ENCODE data around the gene SSBP3.

SSBP3 gene

DNA sequence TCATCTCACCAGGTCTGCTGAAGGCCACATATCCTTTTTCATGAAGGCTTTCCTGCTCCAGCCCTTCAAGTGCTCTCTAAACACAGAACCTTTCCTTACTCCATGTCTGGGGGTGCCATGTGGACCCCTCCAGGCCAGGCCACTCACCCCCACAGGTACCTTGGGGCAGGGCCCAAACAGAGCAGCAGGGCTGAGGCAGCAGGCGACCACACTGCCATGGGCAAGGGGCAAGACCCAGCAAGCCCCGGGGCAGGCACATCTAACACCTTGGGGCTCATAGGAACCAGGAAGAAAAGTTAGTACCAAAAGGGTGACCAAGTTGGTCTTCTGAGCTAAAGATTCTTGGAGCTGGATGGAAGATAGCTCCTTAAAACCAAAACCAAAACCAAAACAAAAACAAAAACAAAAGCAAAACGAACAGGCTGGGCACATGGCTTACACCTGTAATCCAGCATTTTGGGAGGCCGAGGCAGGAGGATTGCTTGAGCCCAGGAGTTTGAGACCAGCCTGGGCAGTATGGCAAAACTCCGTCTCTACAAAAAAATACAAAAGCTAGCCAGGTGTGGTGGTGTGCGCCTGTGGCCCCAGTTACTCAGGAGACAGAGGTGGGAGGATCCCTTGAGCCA is 142.5 kb downstream of the SSBP3 start:
- no peak for DNase-seq

DNA sequence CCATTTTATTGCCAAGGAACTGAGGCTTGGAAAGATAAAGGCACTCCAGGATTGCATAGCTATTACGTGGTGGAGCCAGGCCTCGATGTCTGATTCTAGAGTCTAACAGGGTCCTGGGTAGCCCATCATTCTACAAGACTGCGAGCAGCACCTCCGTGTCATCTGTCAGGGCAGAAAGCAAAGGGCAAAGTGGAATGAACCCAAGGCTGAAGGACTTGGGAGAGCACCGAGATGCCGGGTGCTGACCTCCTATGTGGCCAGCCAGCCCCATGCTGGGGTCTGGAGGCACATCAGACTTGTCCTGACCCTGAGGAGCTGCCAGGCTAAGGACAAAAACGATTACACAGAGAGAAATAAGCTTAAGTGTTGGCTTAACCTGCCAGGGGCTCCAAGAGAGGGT is 143.9 kb downstream of the SSBP3 start:
- no peak for DNase-seq

DNA sequence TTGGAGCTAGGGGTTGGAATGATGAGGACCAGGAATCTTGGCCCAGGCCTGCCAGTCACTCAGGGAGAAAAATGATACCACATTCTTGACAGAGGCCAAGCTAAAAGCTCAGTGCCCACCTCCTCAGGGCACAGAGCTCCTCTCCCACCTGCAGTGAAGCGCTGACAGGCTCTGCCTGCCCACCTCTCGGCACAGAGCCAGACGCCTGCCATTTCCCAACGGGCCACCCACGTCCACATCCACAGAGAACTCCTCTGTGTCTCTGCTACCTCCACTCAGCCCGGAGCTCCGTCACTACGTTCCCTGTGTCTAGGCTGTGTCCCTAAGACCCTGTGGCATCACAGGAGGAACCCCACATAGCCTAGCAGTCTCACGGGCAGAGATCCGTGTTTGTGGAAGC is 145.4 kb downstream of the SSBP3 start:
- DNase-seq, result no peak

DNA sequence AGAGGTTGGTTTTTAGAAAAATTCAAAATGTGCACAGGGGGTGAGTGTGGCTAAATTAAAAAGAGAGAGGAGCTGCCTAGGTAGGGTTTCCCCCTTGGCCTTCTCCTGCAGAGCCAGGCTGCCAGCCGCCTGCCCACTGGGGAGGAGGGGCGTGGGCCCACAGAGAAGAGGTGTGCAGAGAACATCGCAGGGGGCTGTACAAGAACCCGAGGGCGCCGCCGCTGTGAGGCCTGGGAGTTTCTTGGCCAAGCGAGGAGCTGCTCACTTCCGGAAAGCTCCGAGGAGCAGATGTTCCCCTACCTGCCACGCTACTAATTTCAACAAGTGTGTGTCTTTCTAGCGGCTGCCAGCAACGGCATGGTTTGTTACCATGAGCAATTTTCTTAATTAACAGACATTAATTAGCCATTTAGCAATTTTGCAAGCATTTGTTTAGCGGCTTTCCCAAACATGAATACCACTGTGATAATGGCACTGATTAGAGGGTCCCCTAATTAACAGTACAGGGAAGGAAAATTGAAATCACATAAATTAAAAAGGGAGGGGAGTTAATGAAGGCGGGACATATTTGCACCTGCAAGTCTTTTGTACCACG is 146.6 kb downstream of the SSBP3 start:
- no peak for DNase-seq

DNA sequence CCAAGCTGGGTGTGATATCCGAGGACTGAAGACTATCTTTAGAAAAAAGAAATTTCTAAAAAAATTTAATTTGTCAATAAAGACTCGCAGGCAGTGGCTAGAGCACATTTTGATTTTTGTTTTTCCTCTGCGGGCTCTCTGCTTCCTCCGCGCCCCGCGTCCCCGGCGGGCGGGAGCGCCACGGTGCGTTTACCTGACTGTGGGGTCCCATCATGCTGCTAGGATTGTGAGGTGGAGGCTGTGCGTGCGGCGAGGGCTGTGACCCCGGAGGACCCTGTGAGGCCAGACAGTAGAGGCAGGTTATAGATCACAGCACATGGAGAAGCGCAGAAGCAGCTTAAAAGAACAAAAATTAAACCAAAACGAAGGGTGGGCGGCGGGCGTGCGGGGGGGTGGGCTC is 148.3 kb downstream of the SSBP3 start:
- no peak for DNase-seq

DNA sequence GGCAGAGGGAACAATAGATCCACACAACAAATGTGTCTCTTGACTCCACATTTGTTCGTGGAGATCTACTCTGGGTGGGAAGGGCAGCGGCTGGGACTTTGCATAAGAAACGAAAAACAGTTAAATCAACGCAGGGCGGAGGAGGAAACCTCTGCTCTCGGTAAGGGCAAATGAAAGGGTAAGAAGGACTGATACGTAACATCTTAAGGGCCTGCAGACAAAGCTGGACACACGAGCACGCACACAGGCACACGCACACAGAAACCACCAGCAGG is 148.9 kb downstream of the SSBP3 start:
- no peak for DNase-seq

DNA sequence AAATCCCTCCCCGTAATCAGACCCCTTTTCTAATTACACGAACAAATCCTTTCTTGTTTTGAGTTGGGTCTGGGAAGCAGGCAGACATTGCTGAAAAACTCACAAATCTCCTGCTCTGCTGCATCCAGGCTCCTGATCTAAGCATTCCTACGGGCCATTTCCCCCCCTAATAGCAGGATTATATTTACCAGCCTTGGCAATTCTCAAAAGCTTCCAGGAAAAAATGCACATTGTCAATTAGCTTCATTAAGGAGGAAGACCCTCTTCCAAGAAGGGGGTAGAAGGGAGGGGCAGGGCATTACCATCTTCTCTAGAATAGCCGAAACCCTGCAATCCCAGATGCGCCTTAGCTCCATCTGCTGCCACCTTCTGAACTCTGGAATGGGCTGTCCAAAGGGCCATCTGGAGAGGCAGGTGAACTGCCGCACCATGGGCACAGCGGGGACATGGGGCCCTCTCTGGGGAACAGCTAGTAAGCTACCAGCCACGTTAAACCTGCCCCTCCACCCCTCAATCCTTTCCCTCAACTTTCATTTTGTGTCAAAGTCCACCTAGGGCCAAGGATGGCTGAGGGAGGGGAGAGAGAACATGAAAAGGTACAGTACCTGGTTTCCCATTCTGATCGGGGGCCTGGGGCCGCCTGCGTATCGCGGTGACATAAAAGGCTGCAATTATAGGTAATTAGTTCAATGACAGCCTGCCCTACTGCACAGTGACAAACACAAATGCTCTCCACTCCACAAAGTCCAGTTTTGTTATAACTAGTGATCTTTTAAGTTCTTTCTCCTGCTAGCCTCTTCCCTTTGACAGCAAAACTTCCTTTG is 149.5 kb downstream of the SSBP3 start:
- DNase-seq, result no peak

DNA sequence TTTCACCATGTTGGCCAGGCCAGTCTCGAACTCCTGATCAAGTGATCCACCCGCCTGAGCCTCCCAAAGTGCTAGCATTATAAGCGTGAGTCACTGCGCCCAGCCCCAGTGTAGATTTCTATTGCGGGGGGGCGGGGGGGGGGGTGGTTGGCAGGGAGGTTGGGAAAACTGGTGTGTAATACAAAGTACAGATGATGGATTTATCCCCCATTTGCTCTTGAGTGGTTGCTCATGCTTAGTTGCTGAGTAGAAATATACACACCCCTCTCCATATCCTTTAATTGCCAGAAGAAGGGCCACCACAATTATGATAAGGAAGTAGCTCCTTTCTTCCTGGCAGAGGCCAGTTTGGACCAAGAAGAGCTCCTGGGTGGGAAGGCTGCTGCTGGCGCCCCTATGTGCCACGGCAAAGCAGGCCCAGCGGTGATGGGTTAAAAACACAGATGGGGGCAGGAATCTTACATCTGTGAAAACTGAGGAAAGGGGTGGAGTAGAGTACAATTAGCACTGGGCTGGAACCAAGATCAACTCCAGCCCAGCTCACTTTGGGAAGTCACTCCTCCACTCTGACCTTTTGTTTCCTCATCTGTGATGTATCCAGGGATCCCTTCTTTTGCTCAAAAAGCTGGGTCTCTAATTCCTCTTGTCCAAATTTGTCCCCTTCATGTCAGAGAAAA is 151.0 kb downstream of the SSBP3 start:
- DNase-seq, result no peak

DNA sequence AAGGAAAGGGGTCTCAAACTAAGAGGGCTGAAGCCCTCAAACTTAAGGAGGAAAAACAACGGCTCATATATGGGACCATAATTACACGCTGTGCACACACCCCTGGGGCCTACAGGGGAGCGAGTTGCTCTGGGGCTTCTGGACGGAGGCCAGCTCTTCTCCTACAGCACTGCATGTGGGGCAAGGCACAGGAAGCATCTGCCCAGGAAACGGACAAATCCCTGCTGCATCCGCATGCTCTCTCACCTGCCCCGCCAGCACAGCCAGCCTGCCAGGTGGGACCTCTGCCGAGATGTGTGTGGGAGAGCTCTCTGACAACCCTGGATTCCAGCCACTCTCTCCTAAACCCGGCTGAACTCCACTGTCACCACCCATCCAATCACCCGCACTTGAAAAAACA is 152.1 kb downstream of the SSBP3 start:
- no peak for DNase-seq

DNA sequence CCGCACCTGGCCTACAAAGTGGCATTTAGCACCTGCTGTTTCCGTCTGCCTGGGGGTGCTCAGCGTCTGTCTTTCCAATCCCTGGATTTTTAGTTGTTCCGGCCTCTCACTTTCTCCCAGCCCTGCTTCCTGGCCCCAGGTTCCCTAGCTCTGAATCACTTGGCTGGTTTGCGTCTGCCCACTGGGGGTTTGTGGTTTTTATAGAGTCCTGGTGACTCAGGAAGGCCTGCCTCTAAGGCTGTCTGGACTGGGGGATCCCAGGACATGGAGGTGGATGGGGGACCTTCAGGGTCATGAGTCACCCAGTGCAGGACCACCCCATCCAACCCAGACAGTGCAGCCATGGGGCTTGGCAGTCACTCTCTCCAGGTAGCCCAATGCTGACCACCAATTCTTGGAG is 152.7 kb downstream of the SSBP3 start:
- no peak for DNase-seq

DNA sequence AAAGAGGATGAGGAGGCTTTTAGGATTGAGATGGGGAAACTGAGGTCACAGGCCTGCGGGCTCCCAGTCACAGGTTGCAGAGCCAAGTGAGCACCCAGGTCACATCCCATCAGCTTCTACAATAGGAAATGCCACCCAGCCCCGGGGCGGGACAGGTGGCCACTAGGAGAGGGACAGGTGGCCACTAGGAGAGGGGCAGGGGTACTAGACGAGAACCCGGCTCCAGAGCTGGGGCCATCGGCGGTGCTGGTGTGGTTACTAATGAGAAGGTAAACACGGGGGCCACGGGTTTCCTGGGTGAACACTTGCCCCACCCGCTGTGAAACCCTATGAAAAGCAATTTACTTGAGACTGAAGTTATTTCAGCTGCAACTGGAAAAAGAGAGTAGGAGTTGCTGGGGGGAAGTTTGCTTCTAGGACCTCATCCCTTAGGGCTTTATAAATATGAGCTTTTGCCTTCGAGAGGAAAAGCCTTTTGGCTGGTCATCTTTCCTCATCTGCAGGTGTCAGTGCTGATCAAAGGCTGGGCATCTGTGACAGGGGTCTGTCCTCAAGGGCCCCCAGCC is 153.7 kb downstream of the SSBP3 start:
- DNase-seq, result no peak

DNA sequence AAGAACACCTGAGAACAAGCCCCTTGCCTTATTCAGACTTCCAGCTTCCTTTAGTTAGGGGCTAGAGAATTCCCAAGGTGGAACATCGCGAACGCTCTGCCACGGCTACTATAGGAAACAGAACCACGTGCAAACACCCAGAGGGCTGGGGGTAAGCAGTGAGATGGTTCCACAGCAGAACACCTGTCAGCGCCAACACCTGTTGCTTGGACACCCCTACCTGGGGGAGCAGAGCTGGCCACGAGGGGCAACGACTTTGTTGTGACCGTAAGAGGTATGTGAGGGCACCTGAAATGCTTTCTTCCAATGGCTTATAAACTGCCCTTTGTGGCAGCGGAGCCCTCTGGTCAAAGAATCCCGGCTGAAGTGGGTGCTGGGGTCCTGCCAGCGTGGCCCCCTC is 155.5 kb downstream of the SSBP3 start:
- DNase-seq, result no peak

DNA sequence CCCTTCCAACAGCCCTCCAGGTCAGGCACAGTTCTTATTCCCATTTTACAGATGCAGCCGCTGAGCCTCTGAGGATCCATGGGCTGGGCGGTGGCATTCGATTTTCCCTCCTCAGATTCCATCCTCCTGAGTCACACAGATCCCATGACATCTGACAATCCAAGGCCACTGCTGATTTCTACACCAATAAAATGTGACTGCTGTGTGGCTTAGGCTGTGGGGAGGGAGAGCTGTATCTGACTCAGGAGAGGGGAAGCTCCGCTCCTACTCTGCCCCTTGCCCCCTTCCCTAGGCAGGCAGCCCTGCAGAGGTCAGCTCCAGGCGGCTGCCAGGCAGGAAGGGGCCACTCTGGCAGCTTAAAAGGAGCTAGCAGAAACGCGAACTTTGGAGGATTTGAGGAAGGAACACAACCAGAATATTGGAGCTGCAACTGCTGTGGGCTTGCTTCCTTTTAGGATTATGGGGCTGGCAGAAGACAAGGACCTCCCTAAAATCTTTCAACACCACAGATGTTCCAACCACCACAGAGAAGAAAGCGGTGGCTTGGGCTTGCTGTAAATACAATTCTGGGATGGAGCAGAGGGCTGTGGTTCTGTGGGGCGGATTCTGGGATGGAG is 156.3 kb downstream of the SSBP3 start:
- DNase-seq, result no peak

DNA sequence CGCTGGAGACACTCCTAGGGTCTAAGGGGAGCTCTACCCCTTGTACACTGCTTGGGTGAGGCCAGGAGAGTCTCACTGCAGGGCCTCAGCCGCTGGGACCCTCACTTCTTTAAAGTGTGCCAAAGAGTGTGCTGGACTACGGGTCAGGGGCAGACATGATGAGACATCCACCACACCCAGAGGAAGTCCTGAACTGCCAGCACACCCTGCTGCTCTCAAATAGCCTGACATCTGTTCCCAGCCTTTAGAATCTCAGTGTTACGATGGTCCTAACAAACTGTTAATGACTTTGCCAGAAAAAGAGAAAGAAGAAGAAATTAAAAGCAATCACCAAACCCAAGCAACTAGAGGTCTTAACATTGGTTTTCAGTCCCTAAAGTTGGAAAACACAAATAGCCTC is 157.2 kb downstream of the SSBP3 start:
- DNase-seq, result no peak

DNA sequence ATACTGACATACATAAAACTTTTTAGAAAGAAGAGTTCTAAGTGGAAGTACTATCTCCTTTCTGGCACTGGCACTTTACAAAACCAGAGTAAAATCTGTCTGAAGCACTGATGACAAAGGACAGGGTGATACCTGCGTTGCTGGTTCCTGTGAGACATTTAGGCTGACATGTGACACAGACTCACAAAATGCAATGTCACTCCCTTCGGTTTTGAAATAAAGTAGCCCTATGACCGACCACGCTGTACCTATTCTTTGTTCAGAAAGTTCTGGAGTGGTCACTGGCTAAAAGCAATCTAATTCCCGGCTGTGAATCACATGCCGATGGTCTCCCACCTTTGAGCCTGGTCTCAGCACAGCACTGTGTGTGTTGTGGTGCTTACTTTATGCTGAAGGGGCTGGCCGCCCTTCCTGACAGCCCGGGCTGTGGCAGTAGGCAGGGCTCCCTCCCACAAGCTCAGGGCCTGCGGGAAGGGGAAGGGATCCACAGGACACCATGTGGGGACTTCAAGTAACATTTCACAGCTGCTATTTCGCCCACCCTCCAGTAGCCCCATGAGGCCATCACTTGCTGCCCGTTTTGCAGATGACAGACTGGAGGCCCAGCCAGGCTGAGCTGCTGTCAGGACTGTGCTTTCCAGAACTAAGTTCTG is 158.2 kb downstream of the SSBP3 start:
- DNase-seq, result no peak

DNA sequence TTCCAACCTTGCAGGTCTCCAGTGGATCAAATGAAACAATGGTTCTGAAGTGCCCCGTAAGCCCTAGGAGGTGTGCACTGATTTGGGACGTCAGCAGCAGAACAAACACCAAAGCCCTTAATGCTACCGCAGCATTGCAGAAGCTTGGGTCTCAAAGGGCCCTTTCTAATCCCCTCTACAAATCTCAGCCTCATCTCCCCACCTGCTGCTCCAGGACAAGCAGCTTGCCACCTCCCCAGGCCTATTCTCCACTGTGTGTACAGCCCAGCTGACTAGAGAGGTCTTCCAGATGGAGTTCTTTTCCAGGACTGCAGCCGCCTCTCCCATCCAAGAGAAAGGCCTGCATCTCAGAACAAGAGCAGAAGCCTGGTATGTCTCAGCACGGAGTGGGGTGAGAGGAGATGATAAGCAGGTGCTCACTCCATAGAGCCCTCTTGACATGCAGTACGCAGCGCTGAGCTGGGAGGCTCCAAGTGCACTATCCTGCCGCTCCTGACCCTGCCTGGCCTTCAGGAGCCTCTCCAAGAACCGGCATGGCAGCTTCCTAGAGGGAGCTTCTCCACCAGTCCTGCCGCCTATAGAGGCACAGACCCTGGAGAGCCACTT is 160.0 kb downstream of the SSBP3 start:
- DNase-seq, result no peak

DNA sequence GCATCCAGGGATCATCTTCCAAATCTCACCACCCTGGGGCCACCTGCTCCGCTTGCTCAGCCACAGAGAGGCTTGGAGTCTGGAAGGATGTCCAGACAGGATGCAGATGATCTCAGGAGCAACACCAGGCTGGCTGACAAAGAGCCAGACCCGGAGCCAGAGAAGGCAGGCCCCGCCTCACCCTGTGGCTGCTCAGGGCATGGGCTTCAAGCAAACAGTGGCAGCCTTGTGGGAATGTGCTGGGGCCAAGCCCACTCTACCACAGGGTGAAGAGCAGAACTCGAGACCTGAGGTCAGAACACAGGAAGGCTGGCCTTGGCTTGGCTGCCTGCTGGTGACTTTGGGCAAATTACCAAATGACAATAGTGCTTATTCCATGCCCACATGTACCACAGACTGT is 160.7 kb downstream of the SSBP3 start:
- DNase-seq, result no peak

DNA sequence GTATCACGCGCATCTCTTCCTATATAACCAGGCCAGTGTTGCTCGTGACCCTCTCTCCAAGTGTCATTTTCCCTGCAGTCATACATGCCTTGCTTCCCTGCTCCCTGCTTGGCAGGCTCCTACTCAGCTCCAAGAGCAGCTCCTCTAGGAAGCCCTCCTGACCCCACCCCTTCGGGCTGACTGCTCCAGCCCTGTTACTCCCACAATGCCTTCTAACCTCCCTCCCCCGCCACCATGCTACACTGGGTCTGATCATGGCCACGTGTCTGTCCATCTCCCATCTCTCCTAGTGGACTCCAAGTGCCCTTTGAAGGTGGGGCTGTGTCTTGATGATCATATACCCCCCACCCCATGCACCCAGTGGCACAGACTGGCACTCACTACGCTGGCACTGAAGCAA is 161.5 kb downstream of the SSBP3 start:
- DNase-seq, result no peak

DNA sequence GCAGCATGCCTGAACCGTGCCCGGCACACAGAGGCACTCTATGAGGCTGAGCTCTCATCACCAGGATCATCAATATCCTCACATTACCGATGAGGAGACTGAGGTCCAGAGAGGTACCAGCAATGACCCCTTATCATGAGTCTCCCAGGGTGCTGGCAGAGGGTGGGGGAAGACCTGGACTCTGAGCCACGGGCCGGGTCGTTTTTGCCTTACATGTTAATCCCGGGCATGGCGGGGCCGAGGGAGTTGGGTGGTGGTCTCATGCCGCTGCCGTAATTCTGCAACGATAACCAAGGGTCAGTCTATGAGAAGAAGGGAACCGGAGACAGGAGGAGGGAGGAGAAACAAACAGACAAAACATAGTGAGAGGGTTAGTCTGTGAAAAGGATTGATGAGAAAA is 163.2 kb downstream of the SSBP3 start:
- no peak for DNase-seq

DNA sequence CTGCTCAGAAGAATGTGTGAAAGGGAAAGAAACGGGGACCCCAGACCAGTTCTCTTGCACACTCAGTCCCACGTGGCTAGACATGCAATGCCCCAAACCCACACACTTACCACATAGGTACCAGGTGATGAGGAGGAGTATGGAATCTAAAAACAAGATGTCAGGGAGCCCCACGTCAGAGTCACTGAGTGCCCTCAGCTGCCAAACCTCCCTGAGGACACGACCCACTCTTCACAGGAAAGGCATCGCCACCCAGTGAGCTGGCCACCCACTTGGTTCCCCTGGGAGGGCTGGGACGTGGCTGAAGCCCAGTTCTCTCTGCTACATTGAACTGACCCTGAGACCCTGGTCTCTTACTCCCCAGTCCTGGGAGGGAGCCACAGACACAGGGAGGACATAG is 164.8 kb downstream of the SSBP3 start:
- DNase-seq, result no peak

DNA sequence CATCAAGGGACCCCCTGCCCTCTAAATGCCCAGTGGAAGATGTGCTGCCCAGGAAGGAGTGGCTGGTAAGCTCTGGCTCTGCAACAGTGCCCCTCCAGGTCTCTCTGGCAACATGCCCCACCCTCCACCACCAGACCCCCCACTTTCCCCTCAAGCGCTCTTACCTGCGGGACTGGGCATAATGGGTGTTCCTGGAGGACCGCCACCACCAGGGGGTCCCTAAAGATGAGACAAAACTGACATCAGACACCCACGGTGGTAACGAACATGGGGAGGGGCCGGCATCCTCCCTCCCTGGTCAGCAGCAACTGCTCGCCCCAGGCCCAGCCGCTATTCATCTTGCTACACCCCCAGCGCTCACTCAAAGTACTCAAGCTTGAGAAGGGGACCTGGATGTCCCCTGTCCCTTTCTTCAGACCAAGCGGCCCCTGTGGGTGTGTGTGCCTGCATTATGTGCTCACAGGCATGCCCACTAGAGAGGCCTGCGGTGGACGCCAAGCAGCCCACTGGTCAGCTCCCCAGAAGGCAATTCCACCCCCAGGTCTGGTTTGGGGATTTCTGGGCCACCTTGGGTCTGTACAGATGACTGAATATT is 165.4 kb downstream of the SSBP3 start:
- DNase-seq, result no peak

DNA sequence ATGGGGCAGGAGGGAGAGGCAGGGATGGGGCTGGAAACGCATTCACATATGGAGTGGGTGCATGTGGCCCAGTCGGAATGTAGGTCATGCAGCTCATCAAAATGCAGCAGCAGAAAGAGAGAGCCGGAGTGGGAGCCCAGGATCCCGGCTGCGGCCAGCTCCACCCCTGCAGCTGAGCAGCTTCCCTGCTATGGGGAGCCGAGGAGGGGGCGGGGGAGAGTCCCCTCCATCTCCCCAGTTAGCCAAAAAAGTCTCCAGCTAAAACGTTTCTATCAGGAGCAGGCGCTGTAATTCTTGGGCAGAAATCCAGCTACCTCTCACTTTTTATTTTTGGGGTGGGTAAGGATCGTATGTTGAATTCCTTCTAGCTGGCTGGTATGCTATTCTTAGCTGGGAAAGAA is 166.6 kb downstream of the SSBP3 start:
- no peak for DNase-seq

Measured in CD4-positive, alpha-beta T cell treated with Interferon gamma for 1 hour (primary cell).